GM12801 (cell line): ENCODE data around the gene RABEP2.

Experiments used
- TF ChIP-seq, protein P1 (sequence below): IDR thresholded peaks from one replicate; pipeline ENCODE4 v1.5.1; 2011; ENCODE audit warnings: control low read depth; ENCODE audit not compliant: insufficient read length; ENCODE audit errors: extremely low read depth

Gene RABEP2

DNA sequence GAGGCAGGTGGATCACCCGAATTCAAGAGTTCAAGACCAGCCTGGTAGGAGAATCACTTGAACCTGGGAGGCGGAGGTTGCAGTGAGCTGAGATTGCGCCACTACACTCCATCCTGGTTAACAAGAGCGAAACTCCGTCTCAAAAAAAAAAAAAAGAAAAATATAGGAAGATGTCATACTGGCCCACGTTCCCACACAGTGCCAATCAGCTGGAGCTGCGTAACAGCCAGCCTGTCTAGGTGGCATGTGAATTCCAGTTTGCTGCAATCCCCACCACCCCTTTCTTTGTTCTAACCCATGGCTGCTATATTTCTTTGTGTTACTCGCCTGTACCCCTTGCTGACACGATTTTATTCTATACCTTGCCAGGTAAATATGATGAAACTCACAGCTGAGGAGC lies 33.2 kb upstream of the RABEP2 start:
- TF ChIP-seq, protein P1, sequence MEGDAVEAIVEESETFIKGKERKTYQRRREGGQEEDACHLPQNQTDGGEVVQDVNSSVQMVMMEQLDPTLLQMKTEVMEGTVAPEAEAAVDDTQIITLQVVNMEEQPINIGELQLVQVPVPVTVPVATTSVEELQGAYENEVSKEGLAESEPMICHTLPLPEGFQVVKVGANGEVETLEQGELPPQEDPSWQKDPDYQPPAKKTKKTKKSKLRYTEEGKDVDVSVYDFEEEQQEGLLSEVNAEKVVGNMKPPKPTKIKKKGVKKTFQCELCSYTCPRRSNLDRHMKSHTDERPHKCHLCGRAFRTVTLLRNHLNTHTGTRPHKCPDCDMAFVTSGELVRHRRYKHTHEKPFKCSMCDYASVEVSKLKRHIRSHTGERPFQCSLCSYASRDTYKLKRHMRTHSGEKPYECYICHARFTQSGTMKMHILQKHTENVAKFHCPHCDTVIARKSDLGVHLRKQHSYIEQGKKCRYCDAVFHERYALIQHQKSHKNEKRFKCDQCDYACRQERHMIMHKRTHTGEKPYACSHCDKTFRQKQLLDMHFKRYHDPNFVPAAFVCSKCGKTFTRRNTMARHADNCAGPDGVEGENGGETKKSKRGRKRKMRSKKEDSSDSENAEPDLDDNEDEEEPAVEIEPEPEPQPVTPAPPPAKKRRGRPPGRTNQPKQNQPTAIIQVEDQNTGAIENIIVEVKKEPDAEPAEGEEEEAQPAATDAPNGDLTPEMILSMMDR: no peak

GRCh38 chr16:28951410-28951943 lies 26.4 kb upstream of the RABEP2 start:
- TF ChIP-seq, protein P1: no peak

DNA sequence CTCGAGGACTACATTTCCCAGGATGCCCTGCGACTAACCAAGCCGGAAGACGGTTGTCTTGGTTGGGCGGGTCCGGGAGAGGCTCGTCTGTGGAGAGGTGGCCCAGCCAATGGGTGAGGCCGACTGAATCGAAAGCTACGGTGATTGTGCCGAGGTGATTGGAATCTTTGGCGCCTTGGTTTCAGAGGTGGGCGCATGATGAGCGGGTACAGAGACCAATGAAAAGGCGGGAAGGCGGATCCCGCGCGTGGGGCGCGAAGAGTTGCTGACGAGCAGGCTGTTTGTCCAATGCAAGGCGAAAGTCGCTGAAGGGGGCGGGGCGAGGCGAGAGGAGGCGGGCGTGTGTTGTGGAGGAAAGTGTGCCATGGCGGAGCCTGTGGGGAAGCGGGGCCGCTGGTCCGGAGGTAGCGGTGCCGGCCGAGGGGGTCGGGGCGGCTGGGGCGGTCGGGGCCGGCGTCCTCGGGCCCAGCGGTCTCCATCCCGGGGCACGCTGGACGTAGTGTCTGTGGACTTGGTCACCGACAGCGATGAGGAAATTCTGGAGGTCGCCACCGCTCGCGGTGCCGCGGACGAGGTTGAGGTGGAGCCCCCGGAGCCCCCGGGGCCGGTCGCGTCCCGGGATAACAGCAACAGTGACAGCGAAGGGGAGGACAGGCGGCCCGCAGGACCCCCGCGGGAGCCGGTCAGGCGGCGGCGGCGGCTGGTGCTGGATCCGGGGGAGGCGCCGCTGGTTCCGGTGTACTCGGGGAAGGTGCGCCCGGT lies 25.8 kb upstream of the RABEP2 start, which contains the start of gene NFATC2IP:
TSS of gene NFATC2IP (plus strand) at position 290 of the 762 bp plus-strand sequence. CDS start at position 365, 75 bp downstream.
- TF ChIP-seq, protein P1: no peak

DNA sequence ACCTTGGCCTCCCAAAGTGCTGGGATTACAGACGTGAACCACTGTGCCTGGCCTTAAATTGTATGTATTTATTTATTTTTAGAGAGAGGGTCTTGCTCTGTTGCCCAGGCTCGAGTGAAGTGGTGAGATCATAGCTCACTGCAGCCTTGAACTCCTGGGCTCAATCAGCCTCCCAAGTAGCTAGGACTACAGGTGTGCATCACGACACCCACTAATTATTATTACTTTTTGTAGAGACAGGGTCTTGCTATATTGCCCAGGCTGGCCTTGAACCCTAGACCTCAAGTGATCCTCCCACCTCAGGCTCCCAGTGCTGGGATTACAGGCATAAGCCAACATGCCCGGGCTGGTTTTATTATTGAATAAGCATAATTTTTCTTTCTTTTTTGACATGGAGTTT lies 21.6 kb upstream of the RABEP2 start:
- TF ChIP-seq, protein P1: no peak

- TF ChIP-seq, protein P1: no peak
Observed at GRCh38 chr16:28943281-28943680, 18.2 kb upstream of the RABEP2 start.

DNA sequence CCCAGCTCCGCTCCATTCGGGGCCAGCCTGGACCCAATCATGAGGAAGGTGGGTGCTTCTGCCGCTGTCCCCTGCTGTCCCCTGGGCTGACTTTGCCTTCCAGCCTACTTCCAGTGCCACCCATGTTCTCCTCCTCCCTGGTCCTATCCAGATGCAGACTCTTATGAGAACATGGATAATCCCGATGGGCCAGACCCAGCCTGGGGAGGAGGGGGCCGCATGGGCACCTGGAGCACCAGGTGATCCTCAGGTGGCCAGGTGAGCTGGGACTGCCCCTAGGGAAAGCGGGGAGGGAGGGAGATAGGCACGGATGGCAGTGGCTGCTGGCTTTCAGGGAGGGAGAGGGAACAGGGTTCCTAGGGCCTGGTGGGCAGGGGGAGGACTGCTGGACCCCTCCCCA lies 13.7 kb upstream of the RABEP2 start:
- TF ChIP-seq, protein P1: no peak

- TF ChIP-seq, protein P1: no peak
Observed at GRCh38 chr16:28937222-28937876, 12.3 kb upstream of the RABEP2 start.
